Natural killer cell (primary cell): Measurements from ENCODE around the gene SRP72. TPM values are rescaled to one million over a fixed set of nuclear protein-coding genes. Genes with fewer than 3 reads are reported as not detected.
A peak's percentile ranks its signal among the peaks of the same experiment; 100 is the strongest.

ENCODE experiments used
- ATAC-seq, 3 donors: fragments of 150-1000 bp in 2 of 3; fragments of 200-7000 bp in 1 of 3; cut with Tn5 transposase; 1 replicate in 1 of 3; 2 replicates in 2 of 3; pipeline ENCODE4 v1.10.0; 2021; ENCODE audit warnings: mild to moderate bottlenecking in 2 of 3, moderate library complexity in 2 of 3
- DNase-seq, 2 donors: peaks; one replicate each; pipeline versions ENCODE4 v3.0.0 to v3.0.0-alpha.2; 2013 to 2021; ENCODE audit warnings: mixed read lengths in 1 of 2
- H3K27ac ChIP-seq: one replicate; pipeline ENCODE4 v1.5.1; 2013; ENCODE audit warnings: mild to moderate bottlenecking, low read length
- H3K27me3 ChIP-seq: one replicate; pipeline ENCODE4 v1.6.1; 2013; ENCODE audit warnings: low read length; ENCODE audit not compliant: control insufficient read depth, insufficient read depth
- H3K36me3 ChIP-seq: one replicate; pipeline ENCODE4 v1.6.1; 2013; ENCODE audit warnings: low read length; ENCODE audit not compliant: control insufficient read depth, insufficient read depth
- H3K4me1 ChIP-seq: one replicate; pipeline ENCODE4 v1.6.1; 2013; ENCODE audit warnings: low read length; ENCODE audit not compliant: control insufficient read depth, insufficient read depth
- H3K4me3 ChIP-seq: one replicate; pipeline ENCODE4 v1.5.1; 2013; ENCODE audit warnings: low read length
- H3K9me3 ChIP-seq: one replicate; pipeline ENCODE4 v1.6.1; 2013; ENCODE audit warnings: low read length; ENCODE audit not compliant: control insufficient read depth, insufficient read depth
- H3K27ac Mint-ChIP-seq, 2 donors: one replicate each; pipeline ENCODE4 v1.8.0; 2022; ENCODE audit warnings: mild to moderate bottlenecking in 2 of 2, mixed read lengths in 2 of 2, moderate library complexity in 1 of 2
- H3K27me3 Mint-ChIP-seq, 2 donors: one replicate each; pipeline ENCODE4 v1.8.0; 2022; ENCODE audit warnings: low read depth in 2 of 2, mixed read lengths in 2 of 2
- H3K36me3 Mint-ChIP-seq: one replicate; pipeline ENCODE4 v1.8.0; 2022; ENCODE audit warnings: mixed read lengths
- H3K4me1 Mint-ChIP-seq, 2 donors: one replicate each; pipeline ENCODE4 v1.8.0; 2022; ENCODE audit warnings: mixed read lengths in 2 of 2
- H3K4me3 Mint-ChIP-seq: one replicate; pipeline ENCODE4 v1.8.0; 2022; ENCODE audit warnings: mild to moderate bottlenecking, moderate library complexity, mixed read lengths
- H3K9me3 Mint-ChIP-seq, 2 donors: one replicate each; pipeline ENCODE4 v1.8.0; 2022; ENCODE audit warnings: mixed read lengths in 2 of 2
- WGBS: methylation state at CpG from one replicate; pipeline ENCODE4 v1.1.7; 2013; ENCODE audit warnings: missing lambda C conversion rate; ENCODE audit not compliant: insufficient coverage; 5-methylcytosine and 5-hydroxymethylcytosine counted together
- intact Hi-C: fragments of 100-400 bp; cut with micrococcal nuclease; formaldehyde crosslinking; loops from one replicate; pipeline ENCODE4 v1.14.2; 2022
- total RNA-seq, 4 donors: library from RNA; stranded (reverse); fragments of 120-200 nt in 1 of 4; gene quantifications; one replicate each; pipeline versions ENCODE4 v1.2.3 to v1.2.4, GENCODE V29; 2013 to 2022
- TF ChIP-seq, protein P1 (sequence below): fragments of 200-600 bp; IDR thresholded peaks from one replicate; pipeline ENCODE4 v1.8.0; 2022; ENCODE audit warnings: antibody characterized with exemption

Gene SRP72
- total RNA-seq, 3 donors from 2014 or later (not counting 1 experiment from before 2014, with no cell fraction given), result 102 to 131 (median 120) TPM

DNA sequence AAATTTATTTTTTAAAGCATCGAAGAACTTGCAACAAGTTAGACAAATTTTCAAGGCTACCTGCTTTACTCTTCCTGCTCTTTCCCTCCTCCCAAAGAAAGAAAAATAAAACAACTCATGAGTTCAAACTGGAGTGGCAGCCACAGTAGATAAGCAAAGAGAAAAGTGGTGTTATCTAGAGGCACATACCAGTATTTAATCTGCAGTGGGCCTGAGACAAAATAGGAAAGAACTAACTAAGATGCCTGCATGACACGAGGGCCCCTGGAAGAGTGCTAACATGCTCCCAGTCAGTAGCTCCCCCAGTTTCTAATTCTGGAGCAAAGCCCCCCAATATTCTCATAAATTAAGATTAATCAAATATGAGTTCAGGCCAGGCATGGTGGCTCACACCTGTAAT is 46.1 kb downstream of the SRP72 start:
- H3K9me3 Mint-ChIP-seq, result no peaks in the 10 kb centered on the region
- TF ChIP-seq, protein P1, sequence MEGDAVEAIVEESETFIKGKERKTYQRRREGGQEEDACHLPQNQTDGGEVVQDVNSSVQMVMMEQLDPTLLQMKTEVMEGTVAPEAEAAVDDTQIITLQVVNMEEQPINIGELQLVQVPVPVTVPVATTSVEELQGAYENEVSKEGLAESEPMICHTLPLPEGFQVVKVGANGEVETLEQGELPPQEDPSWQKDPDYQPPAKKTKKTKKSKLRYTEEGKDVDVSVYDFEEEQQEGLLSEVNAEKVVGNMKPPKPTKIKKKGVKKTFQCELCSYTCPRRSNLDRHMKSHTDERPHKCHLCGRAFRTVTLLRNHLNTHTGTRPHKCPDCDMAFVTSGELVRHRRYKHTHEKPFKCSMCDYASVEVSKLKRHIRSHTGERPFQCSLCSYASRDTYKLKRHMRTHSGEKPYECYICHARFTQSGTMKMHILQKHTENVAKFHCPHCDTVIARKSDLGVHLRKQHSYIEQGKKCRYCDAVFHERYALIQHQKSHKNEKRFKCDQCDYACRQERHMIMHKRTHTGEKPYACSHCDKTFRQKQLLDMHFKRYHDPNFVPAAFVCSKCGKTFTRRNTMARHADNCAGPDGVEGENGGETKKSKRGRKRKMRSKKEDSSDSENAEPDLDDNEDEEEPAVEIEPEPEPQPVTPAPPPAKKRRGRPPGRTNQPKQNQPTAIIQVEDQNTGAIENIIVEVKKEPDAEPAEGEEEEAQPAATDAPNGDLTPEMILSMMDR, result no peak
- H3K36me3 Mint-ChIP-seq, result no peaks in the 10 kb centered on the region
- Histone ChIP-seq H3K27me3 (no peaks in the 10 kb centered on the region), H3K27ac (no peak overlapping the region), H3K4me1 (no peaks in the 10 kb centered on the region), H3K36me3 (no peaks in the 10 kb centered on the region), H3K9me3 (no peaks in the 10 kb centered on the region), H3K4me3 (no peak overlapping the region)
- no peak for DNase-seq
- intact Hi-C loops, result no loop called here
- no peak for ATAC-seq
- H3K4me1 Mint-ChIP-seq, result peaks cover 5% of the 10 kb centered on the region in 2 donors
- H3K27me3 Mint-ChIP-seq, result peaks cover 7 to 9% of the 10 kb centered on the region in 2 donors
- 31% methylated on average over 2 of the region's 2 CpGs for WGBS
- no peak overlapping the region for H3K27ac Mint-ChIP-seq
- H3K4me3 Mint-ChIP-seq, result no peak overlapping the region

DNA sequence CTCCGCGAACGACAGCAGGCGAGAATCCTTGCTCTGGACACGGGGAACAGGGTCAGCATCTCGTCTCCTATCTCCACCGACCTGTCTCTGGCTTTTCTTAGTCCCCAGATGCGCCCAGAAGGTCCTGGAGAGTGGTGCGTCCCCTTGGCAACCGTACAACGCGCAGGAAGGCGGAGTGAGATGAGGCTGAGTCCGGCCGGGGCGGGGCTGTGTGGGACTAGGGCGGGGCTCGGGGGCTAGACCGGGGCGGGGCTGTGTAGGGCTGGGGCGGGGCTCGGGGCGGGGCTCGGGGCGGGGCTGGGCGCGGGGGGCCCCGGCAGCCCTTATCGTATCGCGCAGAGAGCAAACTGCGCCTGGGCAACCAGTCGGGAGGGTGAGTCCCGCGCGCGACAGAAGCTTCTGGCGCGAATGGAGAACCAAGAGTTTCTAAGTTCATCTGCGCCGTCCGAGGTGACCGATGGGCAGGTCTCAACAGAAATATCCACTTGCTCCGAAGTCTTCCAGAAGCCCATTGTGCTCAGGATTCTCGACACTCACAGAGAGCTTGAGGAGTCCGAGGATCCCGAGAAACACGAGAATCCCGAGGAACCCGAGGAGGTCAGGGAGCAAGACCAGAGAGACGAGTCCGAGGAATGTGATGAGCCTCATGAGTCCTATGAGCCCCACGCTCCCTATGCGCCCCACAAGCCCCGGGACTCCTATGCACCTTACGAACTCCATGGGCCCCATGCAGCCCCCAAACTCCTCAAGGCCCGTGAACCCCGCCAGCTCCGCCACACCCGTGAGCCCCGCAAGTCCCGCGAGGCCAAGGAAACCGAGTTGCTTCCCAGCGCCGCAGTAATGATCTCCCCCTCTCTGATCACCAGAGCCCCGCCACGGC is 63.1 kb downstream of the SRP72 start:
- Histone ChIP-seq H3K36me3 (no peaks in the 10 kb centered on the region), H3K9me3 (no peaks in the 10 kb centered on the region), H3K27me3 (peaks cover 28% of the 10 kb centered on the region), H3K4me1 (peaks cover 12% of the 10 kb centered on the region), H3K27ac (no peak overlapping the region), H3K4me3 (peak overlapping the region; percentile 68)
- 5% methylated on average over 68 of the region's 68 CpGs for WGBS
- intact Hi-C loops, result loop anchor here (1.0 kb wide), 1 partner anchor 94 kb away; the partner anchor contains the start of gene PAICS
- Mint-ChIP-seq H3K27ac (no peak overlapping the region), H3K4me1 (no peaks in the 10 kb centered on the region), H3K36me3 (no peaks in the 10 kb centered on the region), H3K9me3 (no peaks in the 10 kb centered on the region), H3K27me3 (peaks cover 0 to 12% of the 10 kb centered on the region in 2 donors), H3K4me3 (peak overlapping the region; percentile 53)
- DNase-seq (peak; percentile 55 to 85), ATAC-seq (peak; percentile 95 to 99 (median 99))
- TF ChIP-seq, protein P1, result no peak

- no peaks in the 10 kb centered on the region for H3K36me3 ChIP-seq
- 49% methylated on average over 10 of the region's 11 CpGs for WGBS
- Mint-ChIP-seq H3K27me3 (peaks cover 0 to 16% of the 10 kb centered on the region in 2 donors), H3K4me3 (no peak overlapping the region), H3K27ac (no peak overlapping the region), H3K9me3 (no peaks in the 10 kb centered on the region), H3K36me3 (no peaks in the 10 kb centered on the region), H3K4me1 (no peaks in the 10 kb centered on the region)
- peaks cover 28% of the 10 kb centered on the region for H3K27me3 ChIP-seq
- H3K27ac ChIP-seq, result no peak overlapping the region
- H3K9me3 ChIP-seq, result no peaks in the 10 kb centered on the region
- TF ChIP-seq, protein P1, result no peak
- ATAC-seq, result no peak
- peak overlapping the region; percentile 68 for H3K4me3 ChIP-seq
- intact Hi-C loops, result no loop called here
- peaks cover 12% of the 10 kb centered on the region for H3K4me1 ChIP-seq
- no peak for DNase-seq
These were observed 63.8 kb downstream of the SRP72 start for GRCh38 chr4:56531149-56531770.
